ENCODE measurements around the gene VANGL1. TPM values are rescaled to one million over a fixed set of nuclear protein-coding genes. Genes with fewer than 3 reads are reported as not detected.
A peak's percentile ranks its signal among the peaks of the same experiment; 100 is the strongest.

The VANGL1 gene
- total RNA-seq, 1 experiment from 2014 or later = 13.6 TPM

GRCh38 chr1:115694805-115695204, 53.0 kb downstream of the VANGL1 start:
- Histone ChIP-seq H3K4me2 (ENCODE audit: insufficient read depth, insufficient read length, low read length) (no peak overlapping the region), H2BK5ac (ENCODE audit: insufficient read length, low read length) (no peak overlapping the region), H3K79me2 (ENCODE audit: insufficient read depth, low read length) (no peaks in the 10 kb centered on the region), H3K27ac (ENCODE audit: insufficient read length, low read depth, low read length) (no peak overlapping the region), H3K56ac (ENCODE audit: insufficient read length, low read depth, low read length) (no peak overlapping the region), H3K4me1 (ENCODE audit: insufficient read depth, low read length) (no peaks in the 10 kb centered on the region), H3K27me3 (ENCODE audit: insufficient read depth, low read length) (no peaks in the 10 kb centered on the region), H3K9ac (ENCODE audit: extremely low read depth, insufficient read length, low read length) (no peak overlapping the region), H2AK5ac (ENCODE audit: insufficient read length, low read length) (no peak overlapping the region), H2BK20ac (ENCODE audit: low read depth, low read length, poor library complexity, severe bottlenecking) (no peak overlapping the region), H4K91ac (ENCODE audit: insufficient read length, low read depth, low read length) (no peak overlapping the region), H3K79me1 (ENCODE audit: insufficient read depth, low read depth, low read length, poor library complexity, severe bottlenecking) (no peaks in the 10 kb centered on the region), H4K5ac (ENCODE audit: insufficient read length, low read depth, low read length) (no peak overlapping the region), H3K23me2 (ENCODE audit: insufficient read length, low read depth, low read length, poor library complexity, severe bottlenecking) (no peaks in the 10 kb centered on the region), H3K23ac (ENCODE audit: insufficient read length, low read depth, low read length) (no peak overlapping the region), H3K14ac (ENCODE audit: insufficient read depth, low read length) (no peak overlapping the region), H3K18ac (ENCODE audit: insufficient read length, low read depth, low read length) (no peak overlapping the region), H3T11ph (ENCODE audit: low read length) (no peak overlapping the region), H2BK120ac (ENCODE audit: low read depth, low read length, poor library complexity, severe bottlenecking) (no peak overlapping the region), H2AFZ (ENCODE audit: low read length) (no peak overlapping the region), H4K8ac (replicated peaks; ENCODE audit: insufficient read length, low read depth, low read length) (no peak overlapping the region), H4K20me1 (ENCODE audit: control insufficient read depth, insufficient read depth, insufficient read length) (no peaks in the 10 kb centered on the region), H2BK12ac (ENCODE audit: insufficient read length, low read depth, low read length) (no peak overlapping the region), H3K9me3 (ENCODE audit: control insufficient read depth, low read depth, low read length) (no peaks in the 10 kb centered on the region), H2BK15ac (ENCODE audit: low read depth, low read length) (no peak overlapping the region), H3K4ac (ENCODE audit: low read depth, low read length) (no peak overlapping the region)
- no peak for DNase-seq
- peak overlapping the region in 1 of 3 experiments; percentile 82; a peak in 1 of 7 replicates for H3K27ac Mint-ChIP-seq
- H3K4me1 Mint-ChIP-seq = peaks cover 0 to 5% of the 10 kb centered on the region in 2 experiments
- no peaks in the 10 kb centered on the region for H3K9me3 Mint-ChIP-seq
- peaks cover 2 to 21% (median 17%) of the 10 kb centered on the region in 3 experiments; a peak in 5 of 7 replicates for H3K36me3 Mint-ChIP-seq (ENCODE audit: insufficient read depth in 1 of 3, low read depth in 3 of 3)
- TF ChIP-seq CTCF (conservative IDR thresholded peaks at IDR 0.05) = no peak
- WGBS (ENCODE audit: extremely low coverage, insufficient read length, low lambda C conversion rate) = no CpG with 5 or more reads among the region's 3 CpGs
- peaks cover 2% of the 10 kb centered on the region for H3K27me3 Mint-ChIP-seq (ENCODE audit: low read depth)
- H3K4me3 Mint-ChIP-seq = no peak overlapping the region

Data from H9 (cell line).